GM10847 (cell line): ENCODE measurements around the gene UPK2.

ENCODE experiments used
- POLR2A ChIP-seq: IDR thresholded peaks from 2 replicates; pipeline ENCODE4 v1.6.1; 2011; ENCODE audit not compliant: insufficient read length; ENCODE audit errors: extremely low read depth

UPK2 gene

GRCh38 chr11:118927554-118928100 lies 28.5 kb upstream of the UPK2 start:
- no peak for TF ChIP-seq POLR2A

- no peak for TF ChIP-seq POLR2A
Measured at GRCh38 chr11:118928101-118928869, 27.8 kb upstream of the UPK2 start.

GRCh38 chr11:118928870-118929500 lies 27.1 kb upstream of the UPK2 start:
- no peak for TF ChIP-seq POLR2A

GRCh38 chr11:118929501-118930093 lies 26.5 kb upstream of the UPK2 start:
- no peak for TF ChIP-seq POLR2A

GRCh38 chr11:118930094-118930712 lies 25.9 kb upstream of the UPK2 start:
- TF ChIP-seq POLR2A = no peak

- TF ChIP-seq POLR2A = no peak
Measured at GRCh38 chr11:118931571-118931970, 24.5 kb upstream of the UPK2 start.

GRCh38 chr11:118933486-118933885 lies 22.6 kb upstream of the UPK2 start:
- TF ChIP-seq POLR2A = no peak

- no peak for TF ChIP-seq POLR2A
Measured at GRCh38 chr11:118935376-118935775, 20.7 kb upstream of the UPK2 start.

GRCh38 chr11:118938491-118939403 lies 17.4 kb upstream of the UPK2 start:
- no peak for TF ChIP-seq POLR2A

- TF ChIP-seq POLR2A = no peak
Measured at GRCh38 chr11:118939404-118939915, 16.6 kb upstream of the UPK2 start.

- no peak for TF ChIP-seq POLR2A
Measured at GRCh38 chr11:118939953-118940598, 16.0 kb upstream of the UPK2 start.

- no peak for TF ChIP-seq POLR2A
Measured at GRCh38 chr11:118947091-118947490, 9.0 kb upstream of the UPK2 start.

- no peak for TF ChIP-seq POLR2A
Measured at GRCh38 chr11:118948000-118948399, 8.1 kb upstream of the UPK2 start.

GRCh38 chr11:118953265-118953664 lies 2.8 kb upstream of the UPK2 start:
- TF ChIP-seq POLR2A = no peak
